HL-60 (cell line): Measurements from ENCODE around the gene PTHLH.

Experiments
- DNase-seq, 2 experiments: peaks; one replicate each; pipeline ENCODE4 v3.0.0-alpha.2; 2010 to 2020; ENCODE audit warnings: low read depth in 1 of 2, low spot score in 1 of 2
- H3K27ac ChIP-seq: fragments of 250-450 bp; sonication (Bioruptor Pico); replicated peaks from 2 replicates; pipeline ENCODE4 v1.5.1; 2020; ENCODE audit warnings: mild to moderate bottlenecking, moderate library complexity
- H3K27me3 ChIP-seq: fragments of 250-450 bp; sonication (Bioruptor Pico); 2 replicates; pipeline ENCODE4 v1.5.1; 2021; ENCODE audit warnings: mild to moderate bottlenecking, moderate library complexity; ENCODE audit not compliant: insufficient read depth, poor library complexity, severe bottlenecking
- H3K4me3 ChIP-seq: replicated peaks from 2 replicates; pipeline ENCODE4 v1.5.1; 2011; ENCODE audit warnings: mild to moderate bottlenecking, control low read depth, low read length; ENCODE audit not compliant: insufficient read depth
- CTCF ChIP-seq: IDR thresholded peaks from one replicate; pipeline ENCODE4 v1.5.1; 2011; ENCODE audit warnings: low read length, control low read depth, inconsistent platforms; ENCODE audit not compliant: insufficient read depth
- GABPA ChIP-seq: IDR thresholded peaks from 2 replicates; pipeline ENCODE4 v1.6.1; 2012; ENCODE audit warnings: low read depth
- POLR2AphosphoS5 ChIP-seq: IDR thresholded peaks from 2 replicates; pipeline ENCODE4 v1.6.1; 2012; ENCODE audit warnings: low read depth
- REST ChIP-seq: IDR thresholded peaks from 2 replicates; pipeline ENCODE4 v1.6.1; 2012; ENCODE audit warnings: low read depth; ENCODE audit not compliant: insufficient replicate concordance
- SPI1 ChIP-seq: IDR thresholded peaks from 2 replicates; pipeline ENCODE4 v1.6.1; 2012; ENCODE audit warnings: low read depth, mild to moderate bottlenecking, borderline replicate concordance

The PTHLH gene

DNA sequence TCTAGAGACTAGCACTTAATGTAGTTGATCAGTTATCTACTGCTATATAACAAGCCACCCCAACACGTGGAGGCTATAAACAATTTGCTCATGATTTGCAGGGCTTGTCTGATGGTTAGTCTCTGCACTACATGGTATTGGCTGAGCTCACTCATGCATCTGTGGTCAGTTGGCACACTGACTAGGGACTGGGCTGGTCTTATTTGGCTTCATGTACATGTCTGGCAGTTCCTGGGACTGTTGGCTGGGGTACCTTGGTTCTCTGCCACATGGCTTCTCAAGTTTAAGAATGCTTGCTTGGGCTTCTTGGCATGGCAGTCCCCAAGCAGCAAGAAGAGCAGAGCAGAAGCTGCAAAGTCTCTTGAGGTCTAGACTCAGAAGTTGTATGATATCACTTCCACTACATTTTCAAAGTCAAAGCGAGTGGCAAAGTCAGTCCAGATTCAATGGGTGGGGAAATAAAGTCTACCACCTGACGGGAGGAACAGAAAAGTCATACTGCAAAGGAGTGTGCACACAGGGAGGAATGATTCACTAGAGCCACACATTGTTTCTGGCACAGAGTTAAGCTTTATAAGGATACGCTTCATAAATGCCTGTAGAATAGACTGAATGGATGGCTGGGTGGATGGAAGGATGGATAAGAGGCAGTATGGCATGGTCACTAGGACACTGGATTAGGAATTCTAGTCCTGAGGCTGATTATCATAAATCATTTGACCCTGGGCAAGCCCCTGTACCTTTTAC lies 44.8 kb upstream of the PTHLH start:
- Histone ChIP-seq H3K27me3 (no peaks in the 10 kb centered on the region), H3K4me3 (no peak overlapping the region), H3K27ac (no peak overlapping the region)
- no peak for DNase-seq
- TF ChIP-seq REST: no peak
- TF ChIP-seq SPI1: no peak
- TF ChIP-seq CTCF: no peak
- TF ChIP-seq POLR2AphosphoS5: no peak
- TF ChIP-seq GABPA: no peak

GRCh38 chr12:28015165-28015564 lies 42.6 kb upstream of the PTHLH start:
- Histone ChIP-seq H3K27me3 (no peaks in the 10 kb centered on the region), H3K4me3 (no peak overlapping the region), H3K27ac (no peak overlapping the region)
- TF ChIP-seq GABPA (no peak), REST (no peak), CTCF (no peak)
- DNase-seq: no peak

DNA sequence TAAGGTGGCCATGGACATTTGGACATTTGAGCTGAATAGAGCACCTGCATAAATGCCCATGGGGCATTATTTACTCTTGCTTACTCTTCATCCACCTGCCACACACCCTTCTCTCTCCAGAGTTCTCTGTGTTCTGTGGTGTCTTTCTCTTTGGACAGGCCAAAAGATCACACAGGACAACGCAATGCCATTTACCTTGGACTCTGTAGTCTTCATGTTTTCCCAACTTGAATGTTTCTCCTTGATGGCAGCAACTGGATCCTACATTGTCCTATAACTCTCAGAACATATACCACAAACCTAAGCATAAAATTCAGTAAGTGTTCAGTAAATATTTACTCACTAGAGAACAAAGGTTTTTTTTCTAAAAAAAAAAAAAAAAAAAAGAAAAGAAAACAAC lies 41.7 kb upstream of the PTHLH start:
- Histone ChIP-seq H3K4me3 (no peak overlapping the region), H3K27ac (no peak overlapping the region), H3K27me3 (no peaks in the 10 kb centered on the region)
- TF ChIP-seq GABPA (no peak), POLR2AphosphoS5 (no peak), CTCF (no peak), SPI1 (no peak), REST (no peak)
- DNase-seq: no peak
